ENCODE data around the gene SERTM1.

Gene SERTM1

GRCh38 chr13:36673838-36674326 lies at the start of gene SERTM1:
TSS of gene SERTM1 (plus strand) at chr13:36674020. CDS start at chr13:36695079, 21,059 bp downstream.
- DNase-seq: no peak

- DNase-seq: no peak
These were observed 45.3 kb upstream of the SERTM1 start for GRCh38 chr13:36628377-36629056.

- DNase-seq: no peak
These were observed 44.8 kb upstream of the SERTM1 start for GRCh38 chr13:36629057-36629385.

GRCh38 chr13:36630181-36630803 lies 43.5 kb upstream of the SERTM1 start:
- no peak for DNase-seq

- DNase-seq: no peak
These were observed 34.2 kb upstream of the SERTM1 start for GRCh38 chr13:36639610-36640009.

- DNase-seq: no peak
These were observed 23.2 kb upstream of the SERTM1 start for GRCh38 chr13:36650611-36651010.

GRCh38 chr13:36665630-36666029 lies 8.2 kb upstream of the SERTM1 start:
- no peak for DNase-seq

- DNase-seq: no peak
These were observed 7.2 kb upstream of the SERTM1 start for GRCh38 chr13:36666477-36667229.

- no peak for DNase-seq
These were observed 5.5 kb upstream of the SERTM1 start for GRCh38 chr13:36668316-36668715.

GRCh38 chr13:36673352-36673751 lies 468 bp upstream of the SERTM1 start:
- DNase-seq: no peak

- DNase-seq: no peak
These were observed 755 bp downstream of the SERTM1 start for GRCh38 chr13:36674337-36675212.

GRCh38 chr13:36675213-36675536 lies 1.4 kb downstream of the SERTM1 start:
- DNase-seq: no peak

- no peak for DNase-seq
These were observed 7.1 kb downstream of the SERTM1 start for GRCh38 chr13:36680913-36681312.

GRCh38 chr13:36681894-36682624 lies 8.2 kb downstream of the SERTM1 start:
- DNase-seq: no peak

- DNase-seq: no peak
These were observed 9.9 kb downstream of the SERTM1 start for GRCh38 chr13:36683701-36684100.

GRCh38 chr13:36685927-36686326 lies 12.1 kb downstream of the SERTM1 start:
- DNase-seq: no peak

GRCh38 chr13:36696410-36697010 lies 22.7 kb downstream of the SERTM1 start:
- DNase-seq: no peak

GRCh38 chr13:36700170-36700569 lies 26.4 kb downstream of the SERTM1 start:
- DNase-seq: no peak

- no peak for DNase-seq
These were observed 32.9 kb downstream of the SERTM1 start for GRCh38 chr13:36706755-36707154.

GRCh38 chr13:36709136-36709890 lies 35.5 kb downstream of the SERTM1 start:
- no peak for DNase-seq

GRCh38 chr13:36710396-36710795 lies 36.6 kb downstream of the SERTM1 start:
- DNase-seq: no peak
